ENCODE data around the gene ST7L.
"Not testable (repeated sequence)": the region's sequence is repeated elsewhere in the genome, so short reads cannot be mapped to it uniquely, and the experiment has no call there.

The ST7L gene

GRCh38 chr1:112486063-112486462 is 132.9 kb downstream of the ST7L start:
- DNase-seq: not testable (repeated sequence)

GRCh38 chr1:112478314-112478713 is 140.6 kb downstream of the ST7L start:
- DNase-seq: no peak

GRCh38 chr1:112477550-112477949 is 141.4 kb downstream of the ST7L start:
- DNase-seq: no peak

Data from activated T-cell treated with anti-CD3 and anti-CD28 coated beads for 4 hours (primary cell).